Stomach (tissue), 9 donors: ENCODE measurements around the gene NUP155. TPM values are rescaled to one million over a fixed set of nuclear protein-coding genes. Genes with fewer than 3 reads are reported as not detected.

Experiments used
- DNase-seq, 2 donors: peaks; one replicate each; pipeline versions ENCODE4 v3.0.0 to v3.0.0-alpha.2; 2013 to 2019
- H3K27ac ChIP-seq, 5 donors: fragments of 200-600 bp in 4 of 5; sonication (generic) in 4 of 5; one replicate each; pipeline ENCODE4 v1.5.1; 2013 to 2019; ENCODE audit warnings: mild to moderate bottlenecking in 1 of 5, moderate library complexity in 1 of 5
- H3K27me3 ChIP-seq, 3 donors: fragments of 200-600 bp; sonication (generic); one replicate each; pipeline ENCODE4 v1.5.1; 2017 to 2019; ENCODE audit warnings: mixed run types in 1 of 3
- H3K36me3 ChIP-seq, 4 donors: fragments of 200-600 bp; sonication (generic); 1 replicate in 3 of 4; 2 replicates in 1 of 4; pipeline ENCODE4 v1.5.1; 2016 to 2019
- H3K4me1 ChIP-seq, 4 donors: fragments of 200-600 bp; sonication (generic); one replicate each; pipeline ENCODE4 v1.5.1; 2016 to 2019
- H3K4me3 ChIP-seq, 4 donors: fragments of 200-600 bp; sonication (generic) in 3 of 4; one replicate each; pipeline ENCODE4 v1.5.1; 2016 to 2019; ENCODE audit warnings: mild to moderate bottlenecking in 1 of 4
- H3K9me3 ChIP-seq, 4 donors: fragments of 200-600 bp; sonication (generic); one replicate each; pipeline ENCODE4 v1.5.1; 2016 to 2019
- CTCF ChIP-seq, 7 experiments: fragments of 450-650 bp in 4 of 7; fragments of 200-600 bp in 3 of 7; sonication (generic) in 3 of 7; IDR thresholded peaks; one replicate each; pipeline ENCODE4 v1.5.1; 2016 to 2019; ENCODE audit warnings: antibody characterized with exemption in 7 of 7, control low read depth in 2 of 7, mild to moderate bottlenecking in 1 of 7
- EP300 ChIP-seq: sonication (generic); formaldehyde crosslinking; IDR thresholded peaks from one replicate; pipeline ENCODE4 v1.6.1; 2017; ENCODE audit warnings: antibody characterized with exemption
- POLR2A ChIP-seq, 4 donors: fragments of 450-650 bp; IDR thresholded peaks; one replicate each; pipeline ENCODE4 v1.6.1; 2016; ENCODE audit warnings: antibody characterized with exemption in 4 of 4, control low read depth in 2 of 4, mild to moderate bottlenecking in 1 of 4, moderate library complexity in 1 of 4
- POLR2AphosphoS5 ChIP-seq, 3 donors: sonication (generic); formaldehyde crosslinking; IDR thresholded peaks; one replicate each; pipeline ENCODE4 v1.6.1; 2016; ENCODE audit warnings: antibody characterized with exemption in 3 of 3
- WGBS, 5 donors: extraction: QIAGEN DNeasy Blood & Tissue Kit in 3 of 5; methylation state at CpG; one replicate each; pipeline versions ENCODE4 v1.1.5 to v1.1.7; 2013 to 2018; 5-methylcytosine and 5-hydroxymethylcytosine counted together
- intact Hi-C: fragments of 100-400 bp; cut with DNase I; formaldehyde crosslinking; loops from one replicate; pipeline ENCODE4 v1.15.1; 2023; ENCODE audit warnings: low total_unique reads
- polyA plus RNA-seq, 3 donors: library from polyadenylated mRNA; stranded (reverse); fragments of 200-250 nt; gene quantifications; one replicate each; pipeline ENCODE4 v1.2.3, GENCODE V29; 2013
- total RNA-seq, 5 donors: library from RNA; depleted of rRNA; stranded (reverse); fragments of >200 nt; gene quantifications; one replicate each; pipeline versions ENCODE4 v1.1.0 to v1.2.3, GENCODE V29; 2014 to 2016
- donor health status: healthy with polysubstance abuse.
- donor health status: Bipolar disorder and iron deficiency.
- donor health status: healthy.

The NUP155 gene
- total and polyA plus RNA-seq, 8 donors, result 2.1 to 60.8 (median 6.3) TPM

- TF ChIP-seq CTCF (IDR thresholded peaks at IDR 0.05) (no peak), EP300 (no peak), POLR2AphosphoS5 (IDR thresholded peaks at IDR 0.05) (no peak), POLR2A (IDR thresholded peaks at IDR 0.05) (no peak)
- H3K4me3 ChIP-seq, result no peak overlapping the region
- intact Hi-C loops, result no loop called here
- no peak overlapping the region for H3K27ac ChIP-seq
- H3K4me1 ChIP-seq, result peaks cover 0 to 8% (median 2%) of the 10 kb centered on the region in 4 donors
- H3K27me3 ChIP-seq, result no peaks in the 10 kb centered on the region
- H3K9me3 ChIP-seq, result no peaks in the 10 kb centered on the region
- DNase-seq, result peak in 1 of 2 donors; percentile 1
- peaks cover 56 to 100% (median 98%) of the 10 kb centered on the region in 4 donors for H3K36me3 ChIP-seq
Observed at GRCh38 chr5:37326536-37326935, 44.4 kb downstream of the NUP155 start.

- TF ChIP-seq POLR2A (IDR thresholded peaks at IDR 0.05) (no peak), POLR2AphosphoS5 (IDR thresholded peaks at IDR 0.05) (no peak), CTCF (IDR thresholded peaks at IDR 0.05) (no peak), EP300 (no peak)
- WGBS, 5 donors, result 86 to 92% (median 90%) methylated on average over 1 of the region's 1 CpG
- peaks cover 55 to 100% (median 98%) of the 10 kb centered on the region in 4 donors for H3K36me3 ChIP-seq
- no peak overlapping the region for H3K4me3 ChIP-seq
- no peaks in the 10 kb centered on the region for H3K27me3 ChIP-seq
- no peak overlapping the region for H3K27ac ChIP-seq
- no peaks in the 10 kb centered on the region for H3K4me1 ChIP-seq
- intact Hi-C loops, result no loop called here
- no peak for DNase-seq
- H3K9me3 ChIP-seq, result no peaks in the 10 kb centered on the region
Observed at GRCh38 chr5:37323607-37324006, 47.3 kb downstream of the NUP155 start.

GRCh38 chr5:37319037-37319782 is 51.7 kb downstream of the NUP155 start:
- DNase-seq, result no peak
- Histone ChIP-seq H3K4me3 (no peak overlapping the region), H3K36me3 (peaks cover 45 to 100% (median 98%) of the 10 kb centered on the region in 4 donors), H3K9me3 (no peaks in the 10 kb centered on the region), H3K4me1 (no peaks in the 10 kb centered on the region), H3K27ac (no peak overlapping the region), H3K27me3 (no peaks in the 10 kb centered on the region)
- intact Hi-C loops, result no loop called here
- no peak for TF ChIP-seq POLR2AphosphoS5 (IDR thresholded peaks at IDR 0.05)
- TF ChIP-seq EP300, result no peak
- TF ChIP-seq POLR2A (IDR thresholded peaks at IDR 0.05), result no peak
- no peak for TF ChIP-seq CTCF (IDR thresholded peaks at IDR 0.05)
- 94 to 99% (median 97%) methylated on average over 3 of the region's 3 CpGs for WGBS, 5 donors

GRCh38 chr5:37316027-37316426 is 54.9 kb downstream of the NUP155 start:
- no peak for TF ChIP-seq EP300
- TF ChIP-seq POLR2AphosphoS5 (IDR thresholded peaks at IDR 0.05), result no peak
- TF ChIP-seq CTCF (IDR thresholded peaks at IDR 0.05), result no peak
- TF ChIP-seq POLR2A (IDR thresholded peaks at IDR 0.05), result no peak
- Histone ChIP-seq H3K4me3 (no peak overlapping the region), H3K9me3 (no peaks in the 10 kb centered on the region), H3K4me1 (no peaks in the 10 kb centered on the region), H3K36me3 (peaks cover 56 to 100% (median 99%) of the 10 kb centered on the region in 4 donors), H3K27me3 (no peaks in the 10 kb centered on the region), H3K27ac (no peak overlapping the region)
- no peak for DNase-seq
- intact Hi-C loops, result no loop called here
- 91 to 97% (median 92%) methylated on average over 4 of the region's 4 CpGs for WGBS, 5 donors
